Suprapubic skin (tissue), 4 donors: Measurements from ENCODE around the gene ASTN2. TPM values are rescaled to one million over a fixed set of nuclear protein-coding genes. Genes with fewer than 3 reads are reported as not detected.

Source experiments
- DNase-seq, 2 donors: peaks; one replicate each; pipeline ENCODE4 v3.0.0-alpha.2; 2019; ENCODE audit warnings: low spot score in 2 of 2
- H3K27ac ChIP-seq: fragments of 200-600 bp; sonication (generic); one replicate; pipeline ENCODE4 v1.5.1; 2019
- H3K27me3 ChIP-seq: fragments of 200-600 bp; sonication (generic); one replicate; pipeline ENCODE4 v1.5.1; 2019
- H3K36me3 ChIP-seq: fragments of 200-600 bp; sonication (generic); one replicate; pipeline ENCODE4 v1.5.1; 2019
- H3K4me1 ChIP-seq: fragments of 200-600 bp; sonication (generic); one replicate; pipeline ENCODE4 v1.5.1; 2019
- H3K4me3 ChIP-seq: fragments of 200-600 bp; sonication (generic); one replicate; pipeline ENCODE4 v1.5.1; 2019; ENCODE audit warnings: mild to moderate bottlenecking
- H3K9me3 ChIP-seq: fragments of 200-600 bp; sonication (generic); one replicate; pipeline ENCODE4 v1.5.1; 2019
- CTCF ChIP-seq, 2 donors: fragments of 200-600 bp in 1 of 2; fragments of 450-650 bp in 1 of 2; sonication (generic) in 1 of 2; IDR thresholded peaks; one replicate each; pipeline ENCODE4 v1.5.1; 2016 to 2019; ENCODE audit warnings: antibody characterized with exemption in 2 of 2, mild to moderate bottlenecking in 1 of 2, moderate library complexity in 1 of 2
- EP300 ChIP-seq: sonication (generic); formaldehyde crosslinking; IDR thresholded peaks from one replicate; pipeline ENCODE4 v1.6.1; 2017; ENCODE audit warnings: antibody characterized with exemption
- POLR2A ChIP-seq, 2 donors: fragments of 450-650 bp; IDR thresholded peaks; one replicate each; pipeline ENCODE4 v1.6.1; 2017; ENCODE audit warnings: antibody characterized with exemption in 2 of 2, mild to moderate bottlenecking in 2 of 2, moderate library complexity in 2 of 2
- POLR2AphosphoS5 ChIP-seq, 3 donors: sonication (generic); formaldehyde crosslinking; IDR thresholded peaks; one replicate each; pipeline ENCODE4 v1.6.1; 2017; ENCODE audit warnings: antibody characterized with exemption in 3 of 3
- WGBS: methylation state at CpG from one replicate; pipeline ENCODE4 v1.1.5; 2018; 5-methylcytosine and 5-hydroxymethylcytosine counted together
- total RNA-seq, 4 donors: library from RNA; depleted of rRNA; stranded (reverse); fragments of >200 nt; gene quantifications; one replicate each; pipeline ENCODE4 v1.1.0, GENCODE V29; 2016

The ASTN2 gene
- total RNA-seq, 4 donors from 2014 or later = 2.0 to 6.9 (median 3.8) TPM

- Histone ChIP-seq H3K27ac (no peak overlapping the region), H3K27me3 (peaks cover 4% of the 10 kb centered on the region), H3K4me3 (no peak overlapping the region), H3K36me3 (no peaks in the 10 kb centered on the region), H3K4me1 (no peaks in the 10 kb centered on the region), H3K9me3 (no peaks in the 10 kb centered on the region)
- WGBS = 79% methylated on average over 4 of the region's 4 CpGs
- no peak for DNase-seq
- TF ChIP-seq POLR2A (IDR thresholded peaks at IDR 0.05) = no peak
Observed at GRCh38 chr9:117300371-117301110, 114.3 kb downstream of the ASTN2 start.

- Histone ChIP-seq H3K4me1 (no peaks in the 10 kb centered on the region), H3K27ac (no peak overlapping the region), H3K27me3 (no peaks in the 10 kb centered on the region), H3K9me3 (no peaks in the 10 kb centered on the region), H3K36me3 (no peaks in the 10 kb centered on the region), H3K4me3 (no peak overlapping the region)
- DNase-seq = no peak
- WGBS = 62% methylated on average over 1 of the region's 1 CpG
- TF ChIP-seq POLR2A (IDR thresholded peaks at IDR 0.05) (no peak), POLR2AphosphoS5 (IDR thresholded peaks at IDR 0.05) (no peak), EP300 (no peak), CTCF (IDR thresholded peaks at IDR 0.05) (no peak)
Observed at GRCh38 chr9:117296453-117296852, 118.4 kb downstream of the ASTN2 start.

- H3K36me3 ChIP-seq = no peaks in the 10 kb centered on the region
- TF ChIP-seq CTCF (IDR thresholded peaks at IDR 0.05) = no peak
- no peaks in the 10 kb centered on the region for H3K27me3 ChIP-seq
- H3K9me3 ChIP-seq = no peaks in the 10 kb centered on the region
- H3K4me3 ChIP-seq = no peak overlapping the region
- 61% methylated on average over 6 of the region's 6 CpGs for WGBS
- H3K27ac ChIP-seq = no peak overlapping the region
- DNase-seq = no peak
- no peaks in the 10 kb centered on the region for H3K4me1 ChIP-seq
Observed at GRCh38 chr9:117293206-117294114, 121.4 kb downstream of the ASTN2 start.

- H3K4me3 ChIP-seq = no peak overlapping the region
- H3K27ac ChIP-seq = no peak overlapping the region
- no peaks in the 10 kb centered on the region for H3K9me3 ChIP-seq
- DNase-seq = no peak
- 67% methylated on average over 14 of the region's 14 CpGs for WGBS
- TF ChIP-seq POLR2AphosphoS5 (IDR thresholded peaks at IDR 0.05) (no peak), EP300 (no peak), CTCF (IDR thresholded peaks at IDR 0.05) (no peak), POLR2A (IDR thresholded peaks at IDR 0.05) (no peak)
- no peaks in the 10 kb centered on the region for H3K4me1 ChIP-seq
- H3K36me3 ChIP-seq = no peaks in the 10 kb centered on the region
- no peaks in the 10 kb centered on the region for H3K27me3 ChIP-seq
Observed at GRCh38 chr9:117290856-117291622, 123.8 kb downstream of the ASTN2 start.

- Histone ChIP-seq H3K4me1 (no peaks in the 10 kb centered on the region), H3K27ac (no peak overlapping the region), H3K9me3 (no peaks in the 10 kb centered on the region), H3K36me3 (no peaks in the 10 kb centered on the region), H3K4me3 (no peak overlapping the region), H3K27me3 (no peaks in the 10 kb centered on the region)
- no peak for DNase-seq
- 97% methylated on average over 2 of the region's 2 CpGs for WGBS
- TF ChIP-seq CTCF (IDR thresholded peaks at IDR 0.05) = no peak
- TF ChIP-seq POLR2AphosphoS5 (IDR thresholded peaks at IDR 0.05) = no peak
- no peak for TF ChIP-seq EP300
- no peak for TF ChIP-seq POLR2A (IDR thresholded peaks at IDR 0.05)
Observed at GRCh38 chr9:117290306-117290840, 124.5 kb downstream of the ASTN2 start.
